Stimulated activated CD8-positive, alpha-beta memory T cell treated with anti-CD3 and anti-CD28 coated beads, Interleukin-4, amount 100 ng/mL, for 1 hour (primary cell): ENCODE measurements around the gene TBX1.

Experiments
- DNase-seq, 2 donors: peaks; one replicate each; pipeline ENCODE4 v3.0.0-alpha.2; 2020; ENCODE audit warnings: low read depth in 2 of 2, low spot score in 1 of 2

TBX1 gene

GRCh38 chr22:19811211-19811621, 50.6 kb downstream of the TBX1 start:
- no peak for DNase-seq

GRCh38 chr22:19811811-19812771, 51.5 kb downstream of the TBX1 start:
- no peak for DNase-seq

GRCh38 chr22:19812910-19813309, 52.3 kb downstream of the TBX1 start:
- no peak for DNase-seq

GRCh38 chr22:19814428-19814827, 53.9 kb downstream of the TBX1 start:
- DNase-seq = no peak

DNA sequence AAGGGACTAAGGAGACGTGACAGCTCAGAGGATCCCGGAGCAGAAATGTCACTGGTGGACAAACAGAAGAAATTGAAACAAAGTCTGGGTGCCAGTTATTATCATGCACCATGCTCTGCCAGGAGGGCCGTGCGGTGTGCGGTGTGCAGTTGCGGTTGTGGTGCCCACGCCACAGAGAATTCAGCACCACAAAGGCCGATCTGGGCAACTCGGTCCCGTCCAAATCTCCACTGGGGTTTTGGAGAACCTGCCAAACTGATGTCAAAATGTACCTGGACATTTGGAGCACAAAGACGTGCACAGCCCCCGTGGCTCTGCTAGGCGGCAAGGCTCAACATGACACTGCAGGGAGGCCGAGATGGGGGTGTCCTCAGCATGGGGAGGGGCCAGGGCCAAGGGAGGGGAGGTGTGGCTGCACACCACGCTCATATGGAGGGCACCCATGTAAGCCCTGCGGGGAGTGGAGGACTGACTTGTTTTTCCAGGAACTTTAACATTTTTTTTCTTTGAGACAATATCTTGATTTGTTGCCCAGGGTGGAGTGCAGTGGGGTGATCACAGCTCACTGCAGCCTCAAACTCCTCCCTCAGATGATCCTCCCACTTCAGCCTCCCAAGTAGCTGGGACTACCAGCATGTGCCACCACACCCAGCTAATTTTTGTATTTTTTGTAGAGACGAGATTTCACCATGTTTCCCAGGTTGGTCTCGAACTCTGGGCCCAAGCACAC, 54.7 kb downstream of the TBX1 start:
- DNase-seq = no peak

- DNase-seq = no peak
Measured at GRCh38 chr22:19815823-19816290, 55.3 kb downstream of the TBX1 start.

DNA sequence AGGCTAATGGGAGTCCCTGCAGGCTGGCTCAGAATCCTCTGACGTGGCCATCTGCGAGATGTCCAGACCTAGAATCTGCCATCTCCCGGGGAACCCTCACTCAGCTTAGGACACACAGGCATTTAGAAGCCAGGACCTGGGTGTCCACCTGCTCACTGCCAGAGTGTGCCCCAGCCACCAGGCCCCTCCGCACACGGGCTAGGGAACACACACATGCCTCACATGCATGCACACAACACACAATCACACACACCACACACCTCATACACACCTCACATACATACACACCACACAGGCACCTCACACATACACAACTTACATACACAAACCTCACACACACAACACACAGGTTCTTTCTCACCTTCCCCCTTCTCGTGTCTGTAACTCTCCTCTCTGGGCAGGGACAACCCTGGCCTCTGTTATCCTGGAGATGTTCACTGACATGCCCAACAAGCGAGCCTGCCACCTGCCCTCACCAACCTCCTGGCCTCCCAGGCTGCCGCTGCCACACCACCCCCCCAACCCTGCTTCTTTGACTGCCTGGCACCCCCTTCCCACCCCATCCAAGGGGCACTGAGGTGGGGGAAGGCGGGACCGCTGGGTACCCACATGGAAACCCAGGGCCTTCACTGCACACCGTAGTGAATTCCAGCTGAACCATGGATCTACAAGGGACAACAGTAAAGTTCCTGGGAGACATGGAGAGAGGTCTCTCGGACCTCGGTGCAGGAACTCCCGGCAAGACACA, 56.0 kb downstream of the TBX1 start:
- no peak for DNase-seq
